Mesendoderm (in vitro differentiated cells): ENCODE measurements around the gene DUS2.

ENCODE experiments used
- DNase-seq: peaks from one replicate; pipeline ENCODE4 v3.0.0; 2013
- H2AK5ac ChIP-seq: 2 replicates; pipeline ENCODE4 v1.6.1; 2013; ENCODE audit warnings: low read length, inconsistent platforms
- H2BK120ac ChIP-seq: 2 replicates; pipeline ENCODE4 v1.6.1; 2013; ENCODE audit warnings: low read depth, mild to moderate bottlenecking, low read length, moderate library complexity, mixed read lengths
- H2BK15ac ChIP-seq: replicated peaks from 2 replicates; pipeline ENCODE4 v1.6.1; 2013; ENCODE audit warnings: low read depth, mild to moderate bottlenecking, moderate library complexity
- H2BK5ac ChIP-seq: 2 replicates; pipeline ENCODE4 v1.6.1; 2013; ENCODE audit warnings: low read length, inconsistent platforms
- H3K18ac ChIP-seq: 2 replicates; pipeline ENCODE4 v1.6.1; 2013; ENCODE audit warnings: mild to moderate bottlenecking, low read length, mixed read lengths
- H3K23ac ChIP-seq: one replicate; pipeline ENCODE4 v1.6.1; 2013; ENCODE audit warnings: low read length
- H3K27ac ChIP-seq: 2 replicates; pipeline ENCODE4 v1.5.1; 2013; ENCODE audit warnings: low read depth, mild to moderate bottlenecking, inconsistent platforms, low read length, moderate library complexity
- H3K27me3 ChIP-seq: 2 replicates; pipeline ENCODE4 v1.6.1; 2013; ENCODE audit warnings: low read length, control low read depth, mild to moderate bottlenecking, inconsistent platforms; ENCODE audit not compliant: insufficient read depth, poor library complexity
- H3K36me3 ChIP-seq: 2 replicates; pipeline ENCODE4 v1.6.1; 2013; ENCODE audit warnings: low read length, inconsistent platforms; ENCODE audit not compliant: control insufficient read depth, insufficient read depth
- H3K4ac ChIP-seq: one replicate; pipeline ENCODE4 v1.6.1; 2013; ENCODE audit warnings: low read depth, mild to moderate bottlenecking, low read length, moderate library complexity
- H3K4me1 ChIP-seq: 2 replicates; pipeline ENCODE4 v1.6.1; 2013; ENCODE audit warnings: low read depth, low read length, inconsistent platforms; ENCODE audit not compliant: control insufficient read depth
- H3K4me2 ChIP-seq: 2 replicates; pipeline ENCODE4 v1.6.1; 2013; ENCODE audit warnings: low read length
- H3K4me3 ChIP-seq: 2 replicates; pipeline ENCODE4 v1.5.1; 2013; ENCODE audit warnings: mild to moderate bottlenecking, low read length
- H3K56ac ChIP-seq: one replicate; pipeline ENCODE4 v1.6.1; 2013; ENCODE audit warnings: low read length
- H3K79me1 ChIP-seq: 2 replicates; pipeline ENCODE4 v1.6.1; 2013; ENCODE audit warnings: low read length, inconsistent platforms
- H3K79me2 ChIP-seq: 2 replicates; pipeline ENCODE4 v1.6.1; 2013; ENCODE audit warnings: mild to moderate bottlenecking, low read length; ENCODE audit not compliant: control insufficient read depth, insufficient read depth
- H3K9ac ChIP-seq: 2 replicates; pipeline ENCODE4 v1.6.1; 2013; ENCODE audit warnings: low read length, inconsistent platforms
- H4K5ac ChIP-seq: one replicate; pipeline ENCODE4 v1.6.1; 2013; ENCODE audit warnings: low read length
- H4K8ac ChIP-seq: one replicate; pipeline ENCODE4 v1.6.1; 2013; ENCODE audit warnings: low read depth, mild to moderate bottlenecking, control low read depth, low read length, moderate library complexity
- WGBS: extraction: QIAGEN DNeasy Blood & Tissue Kit; methylation state at CpG from one replicate; pipeline ENCODE4 v1.1.7; 2013; ENCODE audit warnings: low lambda C conversion rate, missing lambda C conversion rate; ENCODE audit not compliant: insufficient coverage; ENCODE audit errors: extremely low coverage; 5-methylcytosine and 5-hydroxymethylcytosine counted together

Gene DUS2

GRCh38 chr16:68068926-68069325, 45.8 kb downstream of the DUS2 start:
- H3K36me3 ChIP-seq: peaks cover 4% of the 10 kb centered on the region
- no peak overlapping the region for H2BK15ac ChIP-seq
- H3K27me3 ChIP-seq: no peaks in the 10 kb centered on the region
- H4K5ac ChIP-seq: no peak overlapping the region
- no peak overlapping the region for H3K23ac ChIP-seq
- no peak overlapping the region for H3K56ac ChIP-seq
- no peak overlapping the region for H3K4me3 ChIP-seq
- DNase-seq: no peak
- H2BK120ac ChIP-seq: no peak overlapping the region
- no peak overlapping the region for H3K9ac ChIP-seq
- H3K27ac ChIP-seq: no peak overlapping the region
- no peak overlapping the region for H4K8ac ChIP-seq
- H2AK5ac ChIP-seq: no peak overlapping the region
- H3K18ac ChIP-seq: no peak overlapping the region
- no peaks in the 10 kb centered on the region for H3K79me2 ChIP-seq
- H3K4ac ChIP-seq: no peak overlapping the region
- H2BK5ac ChIP-seq: no peak overlapping the region
- no CpG with 5 or more reads among the region's 9 CpGs for WGBS
- H3K4me1 ChIP-seq: no peaks in the 10 kb centered on the region
- no peak overlapping the region for H3K4me2 ChIP-seq
- no peaks in the 10 kb centered on the region for H3K79me1 ChIP-seq

- no peak for DNase-seq
- no peak overlapping the region for H4K5ac ChIP-seq
- no peaks in the 10 kb centered on the region for H3K79me1 ChIP-seq
- H3K27me3 ChIP-seq: no peaks in the 10 kb centered on the region
- H2BK5ac ChIP-seq: no peak overlapping the region
- no peak overlapping the region for H3K27ac ChIP-seq
- no peaks in the 10 kb centered on the region for H3K4me1 ChIP-seq
- no peak overlapping the region for H3K4me2 ChIP-seq
- H3K9ac ChIP-seq: no peak overlapping the region
- WGBS: no CpG with 5 or more reads among the region's 7 CpGs
- no peak overlapping the region for H2BK120ac ChIP-seq
- no peak overlapping the region for H2AK5ac ChIP-seq
- H3K4ac ChIP-seq: no peak overlapping the region
- no peak overlapping the region for H3K56ac ChIP-seq
- no peak overlapping the region for H2BK15ac ChIP-seq
- H3K79me2 ChIP-seq: no peaks in the 10 kb centered on the region
- H3K4me3 ChIP-seq: no peak overlapping the region
- no peak overlapping the region for H4K8ac ChIP-seq
- H3K23ac ChIP-seq: no peak overlapping the region
- H3K36me3 ChIP-seq: peaks cover 7% of the 10 kb centered on the region
- no peak overlapping the region for H3K18ac ChIP-seq
Observed at GRCh38 chr16:68069511-68070248, 46.6 kb downstream of the DUS2 start.

GRCh38 chr16:68070249-68070730, 47.2 kb downstream of the DUS2 start:
- no peak overlapping the region for H3K23ac ChIP-seq
- H3K27me3 ChIP-seq: no peaks in the 10 kb centered on the region
- H3K36me3 ChIP-seq: peaks cover 7% of the 10 kb centered on the region
- no peaks in the 10 kb centered on the region for H3K79me1 ChIP-seq
- no peak overlapping the region for H3K56ac ChIP-seq
- H2AK5ac ChIP-seq: no peak overlapping the region
- no peak overlapping the region for H3K27ac ChIP-seq
- H3K18ac ChIP-seq: no peak overlapping the region
- no peak for DNase-seq
- no peak overlapping the region for H4K5ac ChIP-seq
- no peaks in the 10 kb centered on the region for H3K79me2 ChIP-seq
- H3K4me3 ChIP-seq: no peak overlapping the region
- no peak overlapping the region for H3K4ac ChIP-seq
- WGBS: no CpG with 5 or more reads among the region's 2 CpGs
- H3K9ac ChIP-seq: no peak overlapping the region
- H4K8ac ChIP-seq: no peak overlapping the region
- H3K4me1 ChIP-seq: no peaks in the 10 kb centered on the region
- no peak overlapping the region for H3K4me2 ChIP-seq
- no peak overlapping the region for H2BK5ac ChIP-seq
- H2BK120ac ChIP-seq: no peak overlapping the region
- H2BK15ac ChIP-seq: no peak overlapping the region

- Histone ChIP-seq H2BK120ac (no peak overlapping the region), H3K4me2 (no peak overlapping the region), H3K4ac (no peak overlapping the region), H3K79me1 (no peaks in the 10 kb centered on the region), H3K36me3 (peaks cover 7% of the 10 kb centered on the region), H3K27me3 (no peaks in the 10 kb centered on the region), H3K4me1 (no peaks in the 10 kb centered on the region), H2BK15ac (no peak overlapping the region), H2BK5ac (no peak overlapping the region), H4K8ac (no peak overlapping the region), H3K18ac (no peak overlapping the region), H3K9ac (no peak overlapping the region), H4K5ac (no peak overlapping the region), H3K79me2 (no peaks in the 10 kb centered on the region), H3K23ac (no peak overlapping the region), H3K56ac (no peak overlapping the region), H2AK5ac (no peak overlapping the region), H3K27ac (no peak overlapping the region), H3K4me3 (no peak overlapping the region)
- no CpG with 5 or more reads among the region's 14 CpGs for WGBS
- no peak for DNase-seq
Observed at GRCh38 chr16:68070806-68071517, 47.9 kb downstream of the DUS2 start.

- no peak overlapping the region for H2BK5ac ChIP-seq
Observed at GRCh38 chr16:68071518-68071901, 48.4 kb downstream of the DUS2 start.

More at GRCh38 chr16:68071518-68071901, 48.4 kb downstream of the DUS2 start:
- Histone ChIP-seq H3K79me2 (no peaks in the 10 kb centered on the region), H3K18ac (no peak overlapping the region), H4K5ac (no peak overlapping the region), H4K8ac (no peak overlapping the region), H3K4me3 (no peak overlapping the region), H3K4me1 (no peaks in the 10 kb centered on the region), H3K23ac (no peak overlapping the region), H2BK15ac (no peak overlapping the region), H3K27me3 (no peaks in the 10 kb centered on the region), H3K27ac (no peak overlapping the region), H3K36me3 (peaks cover 9% of the 10 kb centered on the region), H2AK5ac (no peak overlapping the region), H2BK120ac (no peak overlapping the region), H3K4ac (no peak overlapping the region), H3K56ac (no peak overlapping the region), H3K4me2 (no peak overlapping the region), H3K79me1 (no peaks in the 10 kb centered on the region), H3K9ac (no peak overlapping the region)
- no peak for DNase-seq
- no CpG with 5 or more reads among the region's 1 CpG for WGBS
